ENCODE results near the gene BAIAP2L1.
A peak's percentile ranks its signal among the peaks of the same experiment; 100 is the strongest.
"Not testable (repeated sequence)": the region's sequence is repeated elsewhere in the genome, so short reads cannot be mapped to it uniquely, and the experiment has no call there.

BAIAP2L1 gene

GRCh38 chr7:98418636-98419315, 17.9 kb upstream of the BAIAP2L1 start:
- DNase-seq (ENCODE audit: insufficient read length, low spot score) (no peak), FAIRE-seq (no peak)
- TF ChIP-seq SPI1 (IDR thresholded peaks at IDR 0.05; ENCODE audit: low read depth, low read length) (no peak), POLR2AphosphoS5 (IDR thresholded peaks at IDR 0.05; ENCODE audit: low read depth, low read length) (no peak), POU2F2 (IDR thresholded peaks at IDR 0.05; ENCODE audit: low read depth, low read length) (no peak), TAF1 (IDR thresholded peaks at IDR 0.05; ENCODE audit: low read depth, low read length) (no peak), POLR2A (IDR thresholded peaks at IDR 0.05; ENCODE audit: low read depth, low read length) (no peak), PAX5 (IDR thresholded peaks at IDR 0.05; ENCODE audit: insufficient read depth, low read length, severe bottlenecking) (no peak)

GRCh38 chr7:98418271-98418635, 17.4 kb upstream of the BAIAP2L1 start:
- FAIRE-seq (no peak), DNase-seq (ENCODE audit: insufficient read length, low spot score) (no peak)
- TF ChIP-seq POU2F2 (IDR thresholded peaks at IDR 0.05; ENCODE audit: low read depth, low read length), result no peak
- no peak for TF ChIP-seq SPI1 (IDR thresholded peaks at IDR 0.05; ENCODE audit: low read depth, low read length)
- TF ChIP-seq PAX5 (IDR thresholded peaks at IDR 0.05; ENCODE audit: insufficient read depth, low read length, severe bottlenecking), result no peak
- TF ChIP-seq POLR2AphosphoS5 (IDR thresholded peaks at IDR 0.05; ENCODE audit: low read depth, low read length), result no peak
- TF ChIP-seq TAF1 (IDR thresholded peaks at IDR 0.05; ENCODE audit: low read depth, low read length), result no peak
- no peak for TF ChIP-seq POLR2A (IDR thresholded peaks at IDR 0.05; ENCODE audit: low read depth, low read length)

DNA sequence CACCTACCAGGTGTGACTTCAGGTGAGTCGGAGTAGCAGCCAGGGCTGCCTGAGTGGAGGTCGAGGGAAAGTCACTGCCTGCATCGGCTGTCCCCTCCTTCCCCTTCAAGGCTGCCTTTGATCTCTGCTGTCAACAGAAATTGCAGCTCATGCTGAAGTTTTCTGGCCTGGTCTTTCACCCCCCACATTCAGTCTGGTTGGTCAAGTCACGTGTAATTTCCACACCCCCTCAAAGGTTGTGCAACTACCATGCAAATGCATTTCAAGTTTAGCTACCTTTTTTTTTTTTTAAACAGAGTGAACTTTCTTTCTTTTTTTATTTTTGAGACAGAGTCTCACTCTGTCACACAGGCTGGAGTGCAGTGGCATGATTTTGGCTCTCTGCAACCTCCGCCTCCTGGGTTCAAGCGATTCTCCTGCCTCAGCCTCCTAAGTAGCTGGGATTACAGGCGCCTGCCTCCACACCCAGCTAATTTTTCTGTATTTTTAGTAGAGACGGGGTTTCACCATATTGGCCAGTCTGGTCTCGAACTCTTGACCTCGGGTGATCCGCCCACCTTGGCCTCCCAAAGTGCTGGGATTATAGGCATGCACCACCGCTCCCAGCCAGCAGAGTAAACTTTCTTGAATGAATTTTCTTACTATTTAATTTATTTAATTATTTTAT, 16.8 kb upstream of the BAIAP2L1 start:
- not testable (repeated sequence) for DNase-seq (ENCODE audit: insufficient read length, low spot score); FAIRE-seq
- peak; percentile 59; the same call in 1 of the 2 replicates for TF ChIP-seq POU2F2 (IDR thresholded peaks at IDR 0.05; ENCODE audit: low read depth, low read length)

DNA sequence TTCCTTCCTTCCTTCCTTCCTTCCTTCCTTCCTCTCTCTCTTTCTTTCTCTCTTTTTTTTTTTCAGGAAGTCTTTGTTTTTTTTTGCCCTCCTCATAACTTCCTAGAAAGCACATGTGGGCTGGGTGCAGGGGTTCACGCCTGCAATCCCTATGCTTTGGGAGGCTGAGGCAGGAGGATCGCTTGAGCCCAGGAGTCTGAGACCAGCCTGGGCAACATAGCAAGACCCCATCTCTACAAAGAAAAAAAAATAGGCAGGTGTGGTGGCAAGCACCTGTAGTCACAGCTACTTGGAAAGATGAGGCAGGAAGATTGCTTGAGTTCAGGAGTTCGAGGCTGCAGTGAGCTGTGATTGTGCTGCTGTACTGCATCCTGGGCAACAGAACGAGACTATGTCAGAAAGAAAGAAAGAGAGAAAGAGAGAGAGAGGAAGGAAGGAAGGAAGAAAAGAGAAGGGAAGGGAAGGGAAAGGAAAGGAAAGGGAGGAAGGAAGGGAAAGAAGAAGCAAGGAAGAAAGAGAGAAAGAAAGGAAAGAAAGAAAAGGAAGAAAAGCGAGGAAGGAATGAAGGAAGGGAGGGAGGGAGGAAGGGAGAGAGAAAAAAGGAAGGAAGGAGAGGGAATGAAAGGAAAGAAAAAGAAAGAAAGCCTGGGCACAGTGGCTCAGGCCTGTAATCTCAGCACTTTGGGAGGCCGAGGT, 13.5 kb upstream of the BAIAP2L1 start:
- TF ChIP-seq PAX5 (IDR thresholded peaks at IDR 0.05; ENCODE audit: insufficient read depth, low read length, severe bottlenecking), result no peak
- FAIRE-seq, result no peak
- no peak for DNase-seq (ENCODE audit: insufficient read length, low spot score)

DNA sequence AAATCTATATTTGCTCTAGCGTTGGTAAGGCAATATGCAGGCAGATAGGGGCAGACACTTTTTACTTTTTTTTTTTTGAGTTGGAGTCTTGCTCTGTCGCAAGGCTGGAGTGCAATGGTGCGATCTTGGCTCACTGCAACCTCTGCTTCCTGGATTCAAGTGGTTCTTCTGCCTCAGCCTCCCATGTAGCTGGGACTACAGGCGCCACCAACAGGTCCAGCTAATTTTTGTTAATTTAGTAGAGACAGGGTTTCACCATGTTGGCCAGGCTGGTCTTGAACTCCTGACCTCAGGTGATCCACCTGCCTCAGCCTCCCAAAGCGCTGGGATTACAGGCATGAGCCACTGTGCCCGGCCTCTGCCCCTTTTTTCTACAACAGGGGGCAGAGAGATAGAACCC, 12.8 kb upstream of the BAIAP2L1 start:
- not testable (repeated sequence) for FAIRE-seq; DNase-seq (ENCODE audit: insufficient read length, low spot score)

DNA sequence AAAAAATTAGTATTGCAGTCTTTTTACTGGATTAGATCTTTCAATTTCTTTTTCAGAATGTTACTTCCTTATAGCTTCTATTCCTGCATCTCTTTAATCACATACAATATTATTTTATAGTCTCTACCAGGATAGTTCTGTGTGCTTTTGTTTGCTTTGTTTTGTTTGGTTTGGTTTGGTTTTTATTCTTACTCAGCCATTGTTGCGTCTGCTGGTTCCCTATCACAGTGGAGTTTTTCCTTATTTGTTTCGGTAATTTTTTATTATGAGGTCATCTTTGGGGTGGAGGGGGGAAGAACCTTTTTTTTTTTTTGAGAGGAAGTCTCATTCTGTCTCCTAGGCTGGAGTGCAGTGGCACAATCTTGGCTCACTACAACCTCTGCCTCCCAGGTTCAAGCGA, 9.0 kb upstream of the BAIAP2L1 start:
- no peak for FAIRE-seq

GRCh38 chr7:98408146-98408545, 7.3 kb upstream of the BAIAP2L1 start:
- DNase-seq (ENCODE audit: insufficient read length, low spot score); FAIRE-seq: not testable (repeated sequence)

More for the DNA sequence above, 9.0 kb upstream of the BAIAP2L1 start:
- no peak for DNase-seq (ENCODE audit: insufficient read length, low spot score)
- TF ChIP-seq POLR2A (IDR thresholded peaks at IDR 0.05; ENCODE audit: low read depth, low read length) (no peak), PAX5 (IDR thresholded peaks at IDR 0.05; ENCODE audit: insufficient read depth, low read length, severe bottlenecking) (no peak), TAF1 (IDR thresholded peaks at IDR 0.05; ENCODE audit: low read depth, low read length) (no peak)

- DNase-seq (ENCODE audit: insufficient read length, low spot score), result no peak
- FAIRE-seq, result no peak
- no peak for TF ChIP-seq TAF1 (IDR thresholded peaks at IDR 0.05; ENCODE audit: low read depth, low read length)
Observed at GRCh38 chr7:98406827-98407226, 5.9 kb upstream of the BAIAP2L1 start.

DNA sequence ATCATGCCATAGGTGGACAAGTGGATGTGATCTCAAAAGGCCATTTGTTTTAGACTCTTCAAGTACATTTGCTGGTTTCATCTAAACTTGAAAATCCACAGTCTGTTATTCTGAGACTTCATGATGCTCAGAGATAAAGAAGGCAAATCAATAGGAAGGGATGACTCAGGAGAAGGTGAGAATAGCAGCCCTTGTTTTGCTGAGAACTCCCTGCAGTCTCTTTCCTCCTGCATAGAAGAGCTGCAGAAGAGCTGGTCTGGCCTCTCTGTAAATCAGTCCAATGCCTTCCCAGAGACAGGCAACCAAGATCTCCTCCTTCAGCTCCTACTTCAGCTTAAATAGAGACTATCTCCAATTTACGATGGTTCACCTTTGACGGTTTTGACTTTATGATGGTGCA, 4.0 kb upstream of the BAIAP2L1 start:
- no peak for DNase-seq (ENCODE audit: insufficient read length, low spot score)
- no peak for TF ChIP-seq POU2F2 (IDR thresholded peaks at IDR 0.05; ENCODE audit: low read depth, low read length)
- TF ChIP-seq TAF1 (IDR thresholded peaks at IDR 0.05; ENCODE audit: low read depth, low read length), result no peak
- TF ChIP-seq PAX5 (IDR thresholded peaks at IDR 0.05; ENCODE audit: insufficient read depth, low read length, severe bottlenecking), result no peak
- TF ChIP-seq POLR2AphosphoS5 (IDR thresholded peaks at IDR 0.05; ENCODE audit: low read depth, low read length), result no peak
- TF ChIP-seq POLR2A (IDR thresholded peaks at IDR 0.05; ENCODE audit: low read depth, low read length), result no peak
- FAIRE-seq, result no peak

- TF ChIP-seq PAX5 (IDR thresholded peaks at IDR 0.05; ENCODE audit: insufficient read depth, low read length, severe bottlenecking) (no peak), SPI1 (IDR thresholded peaks at IDR 0.05; ENCODE audit: low read depth, low read length) (no peak)
- DNase-seq (ENCODE audit: insufficient read length, low spot score), result no peak
- no peak for FAIRE-seq
Observed at GRCh38 chr7:98399890-98400541, 874 bp downstream of the BAIAP2L1 start.

- no peak for TF ChIP-seq POLR2A (IDR thresholded peaks at IDR 0.05; ENCODE audit: low read depth, low read length)
- TF ChIP-seq PAX5 (IDR thresholded peaks at IDR 0.05; ENCODE audit: insufficient read depth, low read length, severe bottlenecking), result no peak
- DNase-seq (ENCODE audit: insufficient read length, low spot score) (no peak), FAIRE-seq (no peak)
Observed at GRCh38 chr7:98399462-98399861, 1.4 kb downstream of the BAIAP2L1 start.

Measured in GM12891 (cell line).